B cell (primary cell): ENCODE measurements around the gene PASD1. TPM values are rescaled to one million over a fixed set of nuclear protein-coding genes. Genes with fewer than 3 reads are reported as not detected.
"Not testable (repeated sequence)": the region's sequence is repeated elsewhere in the genome, so short reads cannot be mapped to it uniquely, and the experiment has no call there.

Source experiments
- ATAC-seq: fragments of 200-7000 bp; cut with Tn5 transposase; one replicate; pipeline ENCODE4 v1.10.0; 2021; ENCODE audit warnings: low read depth, mild to moderate bottlenecking, moderate number of reproducible peaks, moderate library complexity
- CTCF ChIA-PET: fragments of 350-600 bp; sonication (Branson Sonifier 250); formaldehyde crosslinking; loops from one replicate; lab custom pipeline; 2021; ENCODE audit warnings: antibody characterized with exemption, inconsistent platforms; lab: Charles Lee
- POLR2A ChIA-PET: fragments of 350-600 bp; sonication (Branson Sonifier 250); formaldehyde crosslinking; loops from one replicate; lab custom pipeline; 2021; ENCODE audit warnings: antibody characterized with exemption; lab: Charles Lee
- DNase-seq: peaks from one replicate; pipeline ENCODE4 v3.0.0; 2013
- H2AFZ ChIP-seq: 2 replicates; pipeline ENCODE4 v1.6.1; 2012; ENCODE audit warnings: mild to moderate bottlenecking, low read depth, low read length; ENCODE audit not compliant: insufficient read depth, poor library complexity, severe bottlenecking
- H3K27ac ChIP-seq, 2 donors: 1 replicate in 1 of 2; 2 replicates in 1 of 2; pipeline ENCODE4 v1.5.1; 2012 to 2013; ENCODE audit warnings: low read length in 2 of 2, mild to moderate bottlenecking in 2 of 2, moderate library complexity in 1 of 2
- H3K27me3 ChIP-seq, 4 experiments: fragments of 200-600 bp in 1 of 4; sonication (generic) in 1 of 4; replicated peaks in 1 of 4; 1 replicate in 2 of 4; 2 replicates in 2 of 4; pipeline versions ENCODE4 v1.6.1 to v1.7.0; 2013 to 2016; ENCODE audit warnings: low read length in 3 of 4, mild to moderate bottlenecking in 2 of 4, mixed read lengths in 1 of 4, moderate library complexity in 1 of 4; ENCODE audit not compliant: insufficient read depth in 4 of 4, control insufficient read depth in 3 of 4; ENCODE audit errors: control extremely low read depth in 1 of 4
- H3K36me3 ChIP-seq, 2 experiments: replicated peaks in 1 of 2; 1 replicate in 1 of 2; 2 replicates in 1 of 2; pipeline versions ENCODE4 v1.6.1 to v1.7.1; 2013; ENCODE audit warnings: low read length in 1 of 2; ENCODE audit not compliant: insufficient read depth in 2 of 2, control insufficient read depth in 1 of 2; ENCODE audit errors: control extremely low read depth in 1 of 2, extremely low read depth in 1 of 2
- H3K4me1 ChIP-seq, 2 donors: fragments of 200-600 bp in 1 of 2; sonication (generic) in 1 of 2; 1 replicate in 1 of 2; 2 replicates in 1 of 2; pipeline versions ENCODE4 v1.5.1 to v1.6.1; 2013 to 2017; ENCODE audit warnings: low read length in 2 of 2; ENCODE audit not compliant: control insufficient read depth in 2 of 2, insufficient read depth in 2 of 2
- H3K4me2 ChIP-seq: replicated peaks from 2 replicates; pipeline ENCODE3; 2012; ENCODE audit warnings: mild to moderate bottlenecking, low read depth, low read length; ENCODE audit not compliant: poor library complexity, severe bottlenecking
- H3K4me3 ChIP-seq, 5 experiments: fragments of 200-600 bp in 1 of 5; sonication (generic) in 1 of 5; 1 replicate in 3 of 5; 2 replicates in 2 of 5; pipeline versions ENCODE4 v1.5.1 to v1.7.0; 2011 to 2016; ENCODE audit warnings: low read length in 4 of 5, mild to moderate bottlenecking in 4 of 5, low read depth in 2 of 5, control low read depth in 1 of 5, moderate library complexity in 1 of 5; ENCODE audit not compliant: insufficient read depth in 1 of 5; ENCODE audit errors: control extremely low read depth in 1 of 5, extremely low read depth in 1 of 5
- H3K79me2 ChIP-seq: fragments of 200-600 bp; sonication (generic); one replicate; pipeline ENCODE4 v1.6.0; 2016; ENCODE audit warnings: low read length; ENCODE audit not compliant: control insufficient read depth, insufficient read depth
- H3K9ac ChIP-seq: fragments of 200-600 bp; sonication (generic); 2 replicates; pipeline ENCODE4 v1.6.1; 2017; ENCODE audit warnings: mild to moderate bottlenecking, low read length, moderate library complexity
- H3K9me3 ChIP-seq, 3 donors: one replicate each; pipeline versions ENCODE4 v1.6.1 to v1.7.1; 2013; ENCODE audit warnings: low read length in 2 of 3; ENCODE audit not compliant: control insufficient read depth in 2 of 3, insufficient read depth in 1 of 3; ENCODE audit errors: control extremely low read depth in 1 of 3
- H4K20me1 ChIP-seq: 2 replicates; pipeline ENCODE4 v1.6.0; 2012; ENCODE audit warnings: mild to moderate bottlenecking, low read length; ENCODE audit not compliant: insufficient read depth, control insufficient read depth, poor library complexity, severe bottlenecking
- H3K27ac Mint-ChIP-seq: one replicate; pipeline ENCODE4 v1.8.0; 2021; ENCODE audit warnings: mixed read lengths
- H3K27me3 Mint-ChIP-seq: one replicate; pipeline ENCODE4 v1.8.0; 2021; ENCODE audit warnings: mixed read lengths
- H3K4me1 Mint-ChIP-seq: one replicate; pipeline ENCODE4 v1.8.0; 2021; ENCODE audit warnings: mixed read lengths
- H3K4me3 Mint-ChIP-seq: one replicate; pipeline ENCODE4 v1.8.0; 2021; ENCODE audit warnings: mixed read lengths
- H3K9me3 Mint-ChIP-seq: one replicate; pipeline ENCODE4 v1.8.0; 2022; ENCODE audit warnings: mixed read lengths; ENCODE audit not compliant: insufficient read depth
- EZH2 ChIP-seq: IDR thresholded peaks from 2 replicates; pipeline ENCODE4 v1.6.1; 2012; ENCODE audit warnings: borderline replicate concordance, low read depth, mild to moderate bottlenecking, moderate library complexity, low read length; ENCODE audit not compliant: insufficient read depth, poor library complexity, severe bottlenecking
- whole genome bisulfite sequencing: methylation state at CpG from one replicate; pipeline ENCODE4 v1.1.5; 2013; ENCODE audit warnings: missing lambda C conversion rate; ENCODE audit not compliant: insufficient coverage; 5-methylcytosine and 5-hydroxymethylcytosine counted together
- intact Hi-C: fragments of 100-400 bp; cut with micrococcal nuclease; formaldehyde crosslinking; loops from one replicate; pipeline ENCODE4 v1.10.0; 2022
- polyA plus RNA-seq: library from polyadenylated mRNA; depleted of rRNA; stranded (reverse); fragments of >200 nt; gene quantifications from 2 replicates; pipeline ENCODE4 v1.2.3, GENCODE V29; 2012
- total RNA-seq, 2 donors: library from RNA; stranded (reverse); fragments of 120-200 nt in 1 of 2; gene quantifications; 1 replicate in 1 of 2; 2 replicates in 1 of 2; pipeline versions ENCODE4 v1.2.3 to v1.2.4, GENCODE V29; 2013 to 2022
- TF ChIP-seq, protein P1 (sequence below): fragments of 200-600 bp; IDR thresholded peaks from one replicate; pipeline ENCODE4 v1.8.0; 2022; ENCODE audit warnings: antibody characterized with exemption, mild to moderate bottlenecking

PASD1 gene
- total and polyA plus RNA-seq, 2 donors (not counting 1 experiment from before 2014, with no cell fraction given) = not detected

DNA sequence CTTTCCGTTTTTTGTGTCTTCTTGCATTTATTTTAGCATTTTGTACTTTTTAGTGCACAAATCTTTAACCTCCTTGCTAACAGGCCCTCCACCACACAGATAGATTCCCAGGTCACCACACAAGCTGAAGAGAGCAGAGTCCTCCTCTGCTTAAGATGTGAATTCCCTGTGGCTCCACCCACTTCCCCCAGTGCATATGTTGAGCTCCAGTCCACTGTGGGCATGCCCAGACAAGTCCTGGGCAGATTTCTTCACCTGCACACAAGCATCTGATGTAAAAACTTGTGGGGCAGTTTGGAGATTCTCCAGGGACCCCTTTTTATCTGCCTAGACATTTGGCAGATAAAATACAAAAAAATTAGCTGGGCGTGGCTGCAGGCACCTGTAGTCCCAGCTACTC lies 19.8 kb upstream of the PASD1 start:
- ATAC-seq = no peak

DNA sequence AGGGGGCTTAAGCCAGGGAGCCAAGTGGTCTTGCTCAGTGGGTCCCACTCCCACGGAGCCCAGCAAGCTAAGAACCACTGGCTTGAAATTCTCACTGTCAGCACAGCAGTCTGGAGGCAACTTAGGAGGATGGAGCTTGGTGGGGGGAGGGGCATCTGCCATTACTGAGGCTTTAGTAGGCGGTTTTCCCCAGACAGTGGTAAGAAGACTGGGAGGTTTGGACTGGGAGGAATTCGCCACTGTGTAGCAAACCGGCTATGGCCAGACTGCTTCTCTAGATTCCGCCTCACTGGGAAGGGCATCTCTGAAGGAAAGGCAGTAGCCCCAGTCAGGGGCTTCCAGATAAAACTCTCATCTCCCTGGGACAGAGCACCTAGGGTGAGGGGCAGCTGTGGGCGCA lies 17.2 kb upstream of the PASD1 start:
- H4K20me1 ChIP-seq, H3K4me3 ChIP-seq, H3K9me3 Mint-ChIP-seq, H3K9me3 ChIP-seq, DNase-seq, ATAC-seq, H3K4me2 ChIP-seq, H3K27ac ChIP-seq, H3K27me3 ChIP-seq, H3K4me3 Mint-ChIP-seq, H3K4me1 Mint-ChIP-seq, intact Hi-C loops, H3K27me3 Mint-ChIP-seq, H3K4me1 ChIP-seq, POLR2A ChIA-PET, H3K27ac Mint-ChIP-seq, H2AFZ ChIP-seq, H3K79me2 ChIP-seq, CTCF ChIA-PET, H3K36me3 ChIP-seq, H3K9ac ChIP-seq: not testable (repeated sequence)
- WGBS = 100% methylated on average over 1 of the region's 6 CpGs

More for the DNA sequence above, 19.8 kb upstream of the PASD1 start:
- ChIA-PET POLR2A (no interaction called here), CTCF (no interaction called here)
- Histone ChIP-seq H3K9ac (no peak overlapping the region), H3K4me2 (no peak overlapping the region), H3K27ac (no peak overlapping the region), H4K20me1 (no peaks in the 10 kb centered on the region), H3K36me3 (no peaks in the 10 kb centered on the region), H3K4me1 (no peaks in the 10 kb centered on the region), H2AFZ (no peak overlapping the region), H3K4me3 (no peak overlapping the region), H3K27me3 (no peaks in the 10 kb centered on the region), H3K9me3 (no peaks in the 10 kb centered on the region), H3K79me2 (no peaks in the 10 kb centered on the region)
- H3K4me1 Mint-ChIP-seq = no peaks in the 10 kb centered on the region
- H3K9me3 Mint-ChIP-seq = no peaks in the 10 kb centered on the region
- no peak overlapping the region for H3K27ac Mint-ChIP-seq
- WGBS = 71% methylated on average over 1 of the region's 2 CpGs
- TF ChIP-seq, protein P1, sequence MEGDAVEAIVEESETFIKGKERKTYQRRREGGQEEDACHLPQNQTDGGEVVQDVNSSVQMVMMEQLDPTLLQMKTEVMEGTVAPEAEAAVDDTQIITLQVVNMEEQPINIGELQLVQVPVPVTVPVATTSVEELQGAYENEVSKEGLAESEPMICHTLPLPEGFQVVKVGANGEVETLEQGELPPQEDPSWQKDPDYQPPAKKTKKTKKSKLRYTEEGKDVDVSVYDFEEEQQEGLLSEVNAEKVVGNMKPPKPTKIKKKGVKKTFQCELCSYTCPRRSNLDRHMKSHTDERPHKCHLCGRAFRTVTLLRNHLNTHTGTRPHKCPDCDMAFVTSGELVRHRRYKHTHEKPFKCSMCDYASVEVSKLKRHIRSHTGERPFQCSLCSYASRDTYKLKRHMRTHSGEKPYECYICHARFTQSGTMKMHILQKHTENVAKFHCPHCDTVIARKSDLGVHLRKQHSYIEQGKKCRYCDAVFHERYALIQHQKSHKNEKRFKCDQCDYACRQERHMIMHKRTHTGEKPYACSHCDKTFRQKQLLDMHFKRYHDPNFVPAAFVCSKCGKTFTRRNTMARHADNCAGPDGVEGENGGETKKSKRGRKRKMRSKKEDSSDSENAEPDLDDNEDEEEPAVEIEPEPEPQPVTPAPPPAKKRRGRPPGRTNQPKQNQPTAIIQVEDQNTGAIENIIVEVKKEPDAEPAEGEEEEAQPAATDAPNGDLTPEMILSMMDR = no peak
- TF ChIP-seq EZH2 = no peak
- no peak overlapping the region for H3K4me3 Mint-ChIP-seq
- H3K27me3 Mint-ChIP-seq = no peaks in the 10 kb centered on the region
- DNase-seq = no peak
- intact Hi-C loops = no loop called here

DNA sequence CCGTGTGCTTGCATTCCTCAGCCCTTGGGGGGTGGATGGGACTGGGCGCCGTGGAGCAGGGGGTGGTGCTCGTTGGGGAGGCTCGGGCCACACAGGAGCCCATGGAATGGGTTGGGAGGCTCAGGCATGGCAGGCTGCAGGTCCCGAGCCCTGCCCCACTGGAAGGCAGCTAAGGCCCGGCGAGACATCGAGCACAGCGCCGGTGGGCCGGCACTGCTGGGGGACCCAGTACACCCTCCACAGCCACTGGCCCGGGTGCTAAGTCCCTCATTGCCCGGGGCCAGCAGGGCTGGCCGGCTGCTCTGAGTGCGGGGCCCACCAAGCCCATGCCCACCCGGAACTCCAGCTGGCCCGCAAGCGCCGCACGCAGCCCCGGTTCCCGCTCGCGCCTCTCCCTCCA lies 12.3 kb upstream of the PASD1 start:
- 89% methylated on average over 5 of the region's 25 CpGs for WGBS
- H3K27ac Mint-ChIP-seq, intact Hi-C loops, H3K9me3 ChIP-seq, H3K79me2 ChIP-seq, H3K4me1 ChIP-seq, H3K4me3 Mint-ChIP-seq, H3K4me3 ChIP-seq, H3K27ac ChIP-seq, H3K4me1 Mint-ChIP-seq, DNase-seq, H3K27me3 ChIP-seq, H4K20me1 ChIP-seq, H3K9ac ChIP-seq, H3K27me3 Mint-ChIP-seq, POLR2A ChIA-PET, CTCF ChIA-PET, H3K9me3 Mint-ChIP-seq, H3K4me2 ChIP-seq, H3K36me3 ChIP-seq, H2AFZ ChIP-seq, ATAC-seq: not testable (repeated sequence)
